Stimulated activated memory B cell treated with anti-CD40 and anti-IgM and Interleukin-4, amounts not matched to agents 10 μg/mL and 1 μg/mL and 100 μg/mL, for 72 hours (primary cell): ENCODE data around the gene CAPZA1.
"Not testable (repeated sequence)": the region's sequence is repeated elsewhere in the genome, so short reads cannot be mapped to it uniquely, and the experiment has no call there.

Source experiments
- ATAC-seq: fragments of 150-1000 bp; cut with Tn5 transposase; 2 replicates; pipeline ENCODE4 v1.10.0; 2021
- H3K27ac Mint-ChIP-seq: one replicate; pipeline ENCODE4 v1.8.0; 2022; ENCODE audit warnings: mild to moderate bottlenecking, mixed read lengths
- H3K27me3 Mint-ChIP-seq: one replicate; pipeline ENCODE4 v1.8.0; 2022; ENCODE audit warnings: mixed read lengths
- H3K36me3 Mint-ChIP-seq: one replicate; pipeline ENCODE4 v1.8.0; 2022; ENCODE audit warnings: mixed read lengths
- H3K4me1 Mint-ChIP-seq: one replicate; pipeline ENCODE4 v1.8.0; 2022; ENCODE audit warnings: mixed read lengths
- H3K4me3 Mint-ChIP-seq: one replicate; pipeline ENCODE4 v1.8.0; 2022; ENCODE audit warnings: mild to moderate bottlenecking, moderate library complexity, mixed read lengths
- H3K9me3 Mint-ChIP-seq: one replicate; pipeline ENCODE4 v1.8.0; 2022; ENCODE audit warnings: mixed read lengths

The CAPZA1 gene

GRCh38 chr1:112618114-112618720, 1.4 kb upstream of the CAPZA1 start:
- H3K27ac Mint-ChIP-seq, result peak overlapping the region; percentile 100
- peak; percentile 28 for ATAC-seq
- no peaks in the 10 kb centered on the region for H3K9me3 Mint-ChIP-seq
- H3K4me3 Mint-ChIP-seq, result peak overlapping the region; percentile 100
- H3K4me1 Mint-ChIP-seq, result peaks cover 35% of the 10 kb centered on the region
- H3K27me3 Mint-ChIP-seq, result no peaks in the 10 kb centered on the region
- peaks cover 11% of the 10 kb centered on the region for H3K36me3 Mint-ChIP-seq

- ATAC-seq, result peak; percentile 59
- Mint-ChIP-seq H3K9me3 (no peaks in the 10 kb centered on the region), H3K27ac (peak within 1 kb of the TSS; percentile 100), H3K36me3 (peaks cover 11% of the 10 kb centered on the region), H3K4me1 (peaks cover 40% of the 10 kb centered on the region), H3K4me3 (peak within 1 kb of the TSS; percentile 100), H3K27me3 (no peaks in the 10 kb centered on the region)
These were observed 713 bp upstream of the CAPZA1 start, which contains the start of gene ST7L for GRCh38 chr1:112618721-112619517. Gene ST7L (minus strand): TSS chr1:112619141. CDS start chr1:112619113, 28 bp downstream.

DNA sequence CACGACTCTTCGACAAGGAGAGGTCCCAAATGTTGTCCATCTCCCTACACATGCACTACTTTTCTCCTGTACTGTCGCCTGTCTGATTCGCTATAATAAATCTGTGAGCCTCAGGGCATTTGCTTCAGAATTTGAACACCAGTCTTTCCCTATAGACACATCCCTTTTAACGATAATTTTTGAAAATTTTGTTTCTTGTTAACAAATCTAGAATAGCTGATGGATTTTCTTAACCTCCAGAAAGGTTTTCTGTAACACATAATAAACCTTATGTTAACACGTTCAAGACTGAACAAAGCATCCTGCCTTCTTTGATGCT, 704 bp downstream of the CAPZA1 start:
- H3K4me3 Mint-ChIP-seq, result peak overlapping the region; percentile 100
- no peaks in the 10 kb centered on the region for H3K27me3 Mint-ChIP-seq
- peak overlapping the region; percentile 100 for H3K27ac Mint-ChIP-seq
- peaks cover 19% of the 10 kb centered on the region for H3K36me3 Mint-ChIP-seq
- H3K4me1 Mint-ChIP-seq, result peaks cover 54% of the 10 kb centered on the region
- H3K9me3 Mint-ChIP-seq, result no peaks in the 10 kb centered on the region
- no peak for ATAC-seq

DNA sequence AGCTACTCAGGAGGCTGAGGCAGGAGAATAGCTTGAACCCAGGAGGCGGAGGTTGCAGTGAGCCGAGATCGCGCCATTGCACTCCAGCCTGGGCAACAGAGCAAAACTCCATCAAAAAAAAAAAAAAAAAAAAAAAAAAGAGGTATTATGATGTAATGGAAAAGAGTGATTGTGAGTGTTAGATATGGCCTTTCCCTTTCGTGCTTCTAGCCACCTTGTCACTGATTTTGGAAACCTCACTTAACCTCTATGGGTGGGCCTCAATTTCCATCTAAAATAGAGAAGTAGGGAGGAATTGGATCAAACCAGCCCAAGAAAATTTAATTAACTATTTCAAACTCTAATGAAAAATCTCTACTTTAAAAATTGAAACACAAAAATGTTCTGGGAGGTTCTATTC, 4.9 kb downstream of the CAPZA1 start:
- H3K4me1 Mint-ChIP-seq, result peaks cover 86% of the 10 kb centered on the region
- H3K27ac Mint-ChIP-seq, result peak overlapping the region; percentile 60
- H3K4me3 Mint-ChIP-seq, H3K27me3 Mint-ChIP-seq, ATAC-seq, H3K9me3 Mint-ChIP-seq: not testable (repeated sequence)
- peaks cover 41% of the 10 kb centered on the region for H3K36me3 Mint-ChIP-seq

DNA sequence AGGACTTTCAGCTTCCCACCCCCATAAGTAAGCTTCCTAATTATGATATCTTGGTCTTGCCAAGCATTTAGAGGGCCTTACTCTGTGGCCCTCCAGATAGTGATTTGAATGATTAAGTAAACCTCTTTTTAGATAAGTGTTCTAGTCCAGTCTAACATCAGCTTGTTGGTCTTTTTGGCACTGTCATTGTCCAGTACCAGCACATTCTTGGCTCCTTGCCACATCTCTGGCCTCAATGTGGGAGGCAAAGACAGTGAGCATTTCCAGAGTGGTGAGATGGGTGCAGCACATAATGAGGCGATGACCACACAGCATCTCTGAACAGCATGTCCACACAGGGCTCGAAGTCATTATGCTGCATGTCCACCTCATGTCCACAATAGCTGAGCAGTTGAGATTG, 6.1 kb downstream of the CAPZA1 start:
- peak overlapping the region; percentile 60 for H3K27ac Mint-ChIP-seq
- H3K9me3 Mint-ChIP-seq, result no peaks in the 10 kb centered on the region
- peaks cover 37% of the 10 kb centered on the region for H3K36me3 Mint-ChIP-seq
- H3K4me3 Mint-ChIP-seq, result no peak overlapping the region
- peaks cover 88% of the 10 kb centered on the region for H3K4me1 Mint-ChIP-seq
- ATAC-seq, result no peak
- H3K27me3 Mint-ChIP-seq, result no peaks in the 10 kb centered on the region

DNA sequence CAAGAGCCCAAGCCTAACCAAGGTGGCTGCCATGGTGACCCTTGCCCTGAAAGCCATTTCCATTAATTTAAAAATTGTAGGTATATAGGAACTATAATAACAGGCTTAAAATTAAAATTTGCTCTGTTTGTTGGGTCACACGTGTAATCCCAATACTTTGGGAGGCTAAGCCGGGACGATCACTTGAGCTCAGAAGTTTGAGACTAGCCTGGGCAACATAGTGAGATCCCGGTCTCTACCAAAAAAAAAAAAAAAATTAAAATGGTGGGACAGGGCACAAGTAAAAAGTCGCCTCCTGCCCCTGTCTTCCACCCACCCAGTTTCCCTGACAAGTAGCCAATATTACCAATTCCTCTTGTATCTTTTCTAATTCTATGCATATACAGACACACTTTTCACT, 6.6 kb downstream of the CAPZA1 start:
- no peak overlapping the region for H3K4me3 Mint-ChIP-seq
- no peaks in the 10 kb centered on the region for H3K27me3 Mint-ChIP-seq
- peak overlapping the region; percentile 60 for H3K27ac Mint-ChIP-seq
- peaks cover 88% of the 10 kb centered on the region for H3K4me1 Mint-ChIP-seq
- no peak for ATAC-seq
- peaks cover 40% of the 10 kb centered on the region for H3K36me3 Mint-ChIP-seq
- no peaks in the 10 kb centered on the region for H3K9me3 Mint-ChIP-seq

DNA sequence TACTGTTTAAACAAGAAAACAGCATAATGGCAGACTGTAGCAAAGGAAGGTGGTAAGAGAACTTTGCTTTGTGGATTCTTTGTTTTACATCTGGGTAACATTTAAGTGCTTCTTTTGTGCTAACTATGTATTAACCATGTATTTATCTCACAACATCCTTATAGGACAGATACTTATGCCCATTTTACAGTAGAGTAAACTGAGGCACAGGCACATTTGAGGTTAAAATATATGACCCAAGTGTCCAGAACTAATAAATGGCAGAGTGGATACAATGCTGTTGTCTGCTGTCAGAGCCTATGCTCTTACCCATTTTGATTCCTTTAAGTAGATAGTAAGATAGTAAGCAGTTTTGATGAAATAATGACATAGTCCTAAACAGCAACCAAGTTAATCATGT, 7.3 kb downstream of the CAPZA1 start:
- H3K27me3 Mint-ChIP-seq, result no peaks in the 10 kb centered on the region
- H3K27ac Mint-ChIP-seq, result no peak overlapping the region
- H3K36me3 Mint-ChIP-seq, result peaks cover 43% of the 10 kb centered on the region
- H3K4me3 Mint-ChIP-seq, result no peak overlapping the region
- peaks cover 92% of the 10 kb centered on the region for H3K4me1 Mint-ChIP-seq
- no peak for ATAC-seq
- no peaks in the 10 kb centered on the region for H3K9me3 Mint-ChIP-seq

DNA sequence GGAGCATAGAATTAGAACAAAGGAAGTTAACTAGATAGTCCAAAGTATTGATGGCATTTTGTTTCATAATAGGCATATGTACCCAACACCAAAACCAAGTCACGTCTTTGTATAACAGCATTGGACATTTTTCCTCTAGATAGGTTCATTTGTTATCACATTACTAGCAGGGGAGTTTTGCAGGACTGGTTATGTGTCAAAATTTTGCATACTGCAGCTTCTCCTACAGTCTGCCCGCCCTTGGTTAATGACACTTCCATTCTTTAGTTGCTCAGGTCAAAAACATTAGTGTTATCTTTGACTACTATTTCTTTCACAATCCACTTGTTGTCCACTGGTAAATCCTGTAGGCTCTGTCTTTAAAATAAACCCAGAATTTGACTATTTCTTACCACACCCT, 8.9 kb downstream of the CAPZA1 start:
- Mint-ChIP-seq H3K36me3 (peaks cover 56% of the 10 kb centered on the region), H3K9me3 (no peaks in the 10 kb centered on the region), H3K27ac (no peak overlapping the region), H3K4me3 (no peak overlapping the region), H3K4me1 (peaks cover 91% of the 10 kb centered on the region), H3K27me3 (no peaks in the 10 kb centered on the region)
- ATAC-seq, result no peak

- Mint-ChIP-seq H3K4me1 (peaks cover 93% of the 10 kb centered on the region), H3K36me3 (peaks cover 62% of the 10 kb centered on the region), H3K27me3 (no peaks in the 10 kb centered on the region), H3K27ac (no peak overlapping the region), H3K9me3 (no peaks in the 10 kb centered on the region), H3K4me3 (no peak overlapping the region)
- ATAC-seq, result no peak
These were observed 9.6 kb downstream of the CAPZA1 start for GRCh38 chr1:112629256-112629655.

DNA sequence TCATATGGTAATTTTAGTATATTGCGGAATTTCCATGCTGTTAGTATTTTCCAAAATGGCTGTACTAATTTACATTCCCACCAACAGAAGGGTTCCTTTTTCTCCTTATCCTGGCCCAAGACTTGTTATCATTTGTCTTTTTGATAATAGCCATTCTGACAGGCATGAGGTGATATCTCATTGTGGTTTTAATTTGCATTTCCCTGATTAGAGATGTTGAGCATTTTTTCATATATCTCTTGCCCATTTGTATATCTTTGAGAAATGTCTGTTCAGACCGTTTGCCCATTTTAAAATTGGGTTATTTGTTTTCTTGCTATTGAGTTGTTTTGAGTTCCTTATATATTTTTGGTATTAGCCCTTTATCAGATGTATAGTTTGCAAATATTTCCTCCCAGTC, 14.0 kb downstream of the CAPZA1 start:
- H3K27me3 Mint-ChIP-seq, result no peaks in the 10 kb centered on the region
- H3K4me1 Mint-ChIP-seq, result peaks cover 86% of the 10 kb centered on the region
- H3K27ac Mint-ChIP-seq, result peak overlapping the region; percentile 25
- H3K9me3 Mint-ChIP-seq, result no peaks in the 10 kb centered on the region
- peaks cover 46% of the 10 kb centered on the region for H3K36me3 Mint-ChIP-seq
- H3K4me3 Mint-ChIP-seq, result no peak overlapping the region
- ATAC-seq, result no peak

GRCh38 chr1:112634367-112634766, 14.7 kb downstream of the CAPZA1 start:
- H3K27me3 Mint-ChIP-seq, result no peaks in the 10 kb centered on the region
- H3K9me3 Mint-ChIP-seq, result no peaks in the 10 kb centered on the region
- no peak for ATAC-seq
- H3K36me3 Mint-ChIP-seq, result peaks cover 40% of the 10 kb centered on the region
- no peak overlapping the region for H3K4me3 Mint-ChIP-seq
- peaks cover 78% of the 10 kb centered on the region for H3K4me1 Mint-ChIP-seq
- H3K27ac Mint-ChIP-seq, result peak overlapping the region; percentile 25

DNA sequence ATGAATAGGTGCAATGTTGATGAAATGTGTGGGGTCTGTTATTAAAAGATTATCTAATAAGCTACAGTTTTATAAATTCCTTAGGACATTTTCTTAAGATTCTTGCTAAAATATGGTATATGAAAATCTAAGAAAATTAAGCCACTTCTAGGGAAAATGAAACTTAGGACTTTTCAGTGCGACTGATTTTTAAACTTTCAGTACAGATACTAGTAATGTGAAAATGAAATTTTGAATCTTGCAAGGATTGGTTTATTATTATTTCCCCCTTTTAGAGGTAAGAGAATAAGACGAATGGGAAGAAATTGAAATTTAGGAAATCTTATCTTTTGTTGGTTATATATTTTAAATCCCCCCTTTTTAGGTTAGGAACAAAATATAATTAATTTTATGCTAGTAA, 16.4 kb downstream of the CAPZA1 start:
- Mint-ChIP-seq H3K27me3 (no peaks in the 10 kb centered on the region), H3K4me3 (peak overlapping the region; percentile 48), H3K4me1 (peaks cover 64% of the 10 kb centered on the region), H3K9me3 (no peaks in the 10 kb centered on the region), H3K36me3 (peaks cover 30% of the 10 kb centered on the region), H3K27ac (peak overlapping the region; percentile 68)
- ATAC-seq, result no peak

DNA sequence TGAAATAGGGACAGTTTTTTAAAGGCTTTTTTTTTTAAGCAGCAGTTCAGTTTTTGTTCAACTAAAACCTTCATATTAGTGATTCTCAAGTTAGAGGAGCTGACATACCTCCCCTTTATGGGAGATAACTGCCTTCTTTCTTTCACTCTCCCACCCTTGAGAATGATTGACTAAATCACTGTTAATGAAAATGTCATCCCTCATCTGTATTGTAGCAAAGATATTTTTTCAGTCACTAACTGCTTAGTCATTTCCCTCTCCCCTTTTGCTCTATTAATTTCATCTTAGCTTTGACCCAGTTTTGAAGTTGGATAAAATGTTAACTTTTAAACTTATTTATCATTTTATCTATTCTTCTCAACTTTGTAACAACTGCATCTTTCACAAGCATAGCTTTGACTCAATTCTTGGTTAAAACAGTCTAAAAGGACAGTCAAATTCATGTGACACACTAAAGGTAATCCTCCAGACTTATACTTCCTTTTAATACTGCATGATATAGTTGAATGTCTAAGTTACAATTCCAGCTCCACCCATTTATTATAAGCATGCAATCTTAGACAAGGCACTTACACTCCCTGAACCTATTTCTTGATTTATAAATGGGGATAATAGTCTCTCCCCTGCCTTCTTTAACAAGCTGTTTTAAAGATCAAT, 17.1 kb downstream of the CAPZA1 start:
- Mint-ChIP-seq H3K4me1 (peaks cover 59% of the 10 kb centered on the region), H3K27me3 (no peaks in the 10 kb centered on the region), H3K27ac (peak overlapping the region; percentile 25), H3K9me3 (no peaks in the 10 kb centered on the region), H3K36me3 (peaks cover 27% of the 10 kb centered on the region), H3K4me3 (no peak overlapping the region)
- no peak for ATAC-seq

- Mint-ChIP-seq H3K27me3 (no peaks in the 10 kb centered on the region), H3K9me3 (no peaks in the 10 kb centered on the region), H3K4me1 (peaks cover 59% of the 10 kb centered on the region), H3K4me3 (no peak overlapping the region), H3K36me3 (peaks cover 20% of the 10 kb centered on the region), H3K27ac (peak overlapping the region; percentile 25)
- no peak for ATAC-seq
These were observed 17.9 kb downstream of the CAPZA1 start for GRCh38 chr1:112637254-112638109.

DNA sequence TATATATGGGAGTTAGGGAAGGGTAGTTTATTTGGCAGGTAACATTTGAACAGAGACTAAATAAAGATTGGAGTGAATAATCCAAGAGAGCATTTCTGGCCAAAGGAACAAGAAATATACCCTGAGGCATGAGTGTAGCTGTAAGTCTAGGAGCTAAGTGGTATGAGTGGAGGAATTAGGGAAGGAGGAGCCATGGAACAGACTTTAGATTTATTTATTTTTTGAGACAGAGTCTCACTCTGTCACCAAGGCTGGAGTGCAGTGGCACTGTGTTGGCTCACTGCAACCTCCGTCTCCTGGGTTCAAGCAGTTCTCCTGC, 18.4 kb downstream of the CAPZA1 start:
- Mint-ChIP-seq H3K4me3 (no peak overlapping the region), H3K27me3 (no peaks in the 10 kb centered on the region), H3K27ac (peak overlapping the region; percentile 25), H3K4me1 (peaks cover 58% of the 10 kb centered on the region), H3K36me3 (peaks cover 18% of the 10 kb centered on the region), H3K9me3 (no peaks in the 10 kb centered on the region)
- ATAC-seq, result no peak
